Myocyte (in vitro differentiated cells): Measurements from ENCODE around the gene ABR. TPM values are rescaled to one million over a fixed set of nuclear protein-coding genes. Genes with fewer than 3 reads are reported as not detected.
"Not testable (repeated sequence)": the region's sequence is repeated elsewhere in the genome, so short reads cannot be mapped to it uniquely, and the experiment has no call there.

Experiments
- DNase-seq: peaks from one replicate; pipeline ENCODE4 v3.0.0-alpha.2; 2012; ENCODE audit warnings: low read depth
- total RNA-seq: library from RNA; depleted of rRNA; stranded (reverse); fragments of >200 nt; gene quantifications from 2 replicates; pipeline ENCODE4 v1.2.3, GENCODE V29; 2014

ABR gene
- total RNA-seq, 1 donor from 2014 or later, result 71.9 TPM

DNA sequence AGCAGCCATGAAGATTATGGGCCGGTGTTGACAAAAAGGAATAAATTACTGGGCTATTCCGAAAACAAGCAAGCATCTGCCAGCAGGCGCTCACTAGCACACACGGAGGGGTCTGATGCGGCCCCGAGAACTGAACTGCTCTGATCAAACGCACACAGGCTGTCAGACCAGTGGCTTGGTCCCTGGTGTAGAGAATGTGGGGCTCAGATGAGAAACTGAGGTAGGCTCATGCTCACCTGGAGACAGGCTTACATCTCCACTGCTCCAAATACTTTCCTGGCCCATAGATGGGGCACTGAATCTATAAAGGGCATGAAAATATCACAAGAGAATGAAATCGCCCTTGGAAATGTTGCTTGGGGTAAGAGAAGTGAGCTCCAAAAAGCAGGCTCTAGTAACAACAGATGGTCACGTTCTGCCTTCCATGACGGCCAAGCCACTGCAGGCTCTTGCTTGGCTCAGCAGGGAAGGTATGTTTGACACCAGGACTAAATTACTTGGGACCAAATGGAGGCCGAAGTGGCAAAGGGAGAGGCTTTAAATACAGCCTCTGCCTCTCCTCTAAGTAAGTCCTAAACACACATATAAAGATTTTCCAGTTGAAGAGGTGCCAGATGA is 5.4 kb downstream of the ABR start:
- DNase-seq, result no peak

DNA sequence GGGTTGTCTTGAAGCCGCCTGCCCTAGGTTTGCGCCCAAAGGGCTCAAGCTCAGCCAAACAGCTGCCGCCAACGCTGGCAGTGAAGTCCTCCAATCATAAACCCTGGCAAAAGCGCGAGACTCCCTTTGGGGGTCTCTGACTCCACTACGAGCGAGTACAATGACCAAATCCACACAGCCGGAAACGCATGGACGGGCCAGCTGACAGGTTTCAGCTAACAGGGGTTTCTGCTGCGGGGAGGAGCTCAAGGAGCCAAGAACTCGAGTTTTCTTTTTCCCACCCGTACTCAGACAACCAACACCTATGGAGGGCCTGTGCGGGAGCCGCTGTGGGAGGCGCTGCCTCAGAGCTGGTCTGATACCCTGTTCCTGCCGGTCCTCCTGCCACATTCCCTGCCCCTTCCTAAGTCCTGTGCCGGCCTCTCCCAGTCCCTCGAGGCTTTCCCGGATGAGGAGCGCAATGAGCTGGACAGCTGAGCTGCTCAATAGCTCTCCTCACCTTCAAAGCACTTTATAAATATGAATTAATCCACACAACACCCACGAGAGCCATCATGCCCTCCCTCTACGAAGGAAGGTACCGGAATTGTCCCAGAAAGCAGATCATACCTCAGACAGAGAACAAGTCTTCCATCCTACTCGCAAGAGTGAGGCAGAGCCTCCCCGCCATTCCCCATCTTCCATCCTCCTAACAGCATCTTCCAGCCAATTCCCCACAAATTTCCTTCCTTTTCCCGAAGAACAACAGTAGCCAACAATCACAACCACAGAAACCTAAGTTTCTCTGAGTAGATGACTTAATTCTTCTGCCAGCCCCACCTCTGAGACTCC is 6.1 kb downstream of the ABR start:
- no peak for DNase-seq

DNA sequence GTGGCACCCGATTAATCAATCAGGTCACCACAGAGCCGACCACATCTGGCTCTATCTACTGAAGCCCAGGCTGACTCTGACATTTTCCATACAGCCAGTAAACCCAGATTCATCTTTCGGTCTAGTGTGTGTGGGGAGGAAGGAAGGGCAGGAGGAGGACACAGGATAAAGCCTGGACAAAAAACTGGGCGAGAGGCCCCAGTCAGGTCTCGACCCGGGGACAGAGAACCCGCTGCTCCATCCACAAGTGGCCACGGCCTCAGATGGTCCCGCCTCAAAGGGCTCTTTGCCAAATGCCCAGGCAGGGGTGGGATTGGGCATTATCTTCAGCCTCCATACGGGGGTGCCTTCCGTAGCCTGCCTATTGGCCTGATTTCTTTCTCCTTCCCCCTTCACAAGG is 7.8 kb downstream of the ABR start:
- DNase-seq, result no peak

DNA sequence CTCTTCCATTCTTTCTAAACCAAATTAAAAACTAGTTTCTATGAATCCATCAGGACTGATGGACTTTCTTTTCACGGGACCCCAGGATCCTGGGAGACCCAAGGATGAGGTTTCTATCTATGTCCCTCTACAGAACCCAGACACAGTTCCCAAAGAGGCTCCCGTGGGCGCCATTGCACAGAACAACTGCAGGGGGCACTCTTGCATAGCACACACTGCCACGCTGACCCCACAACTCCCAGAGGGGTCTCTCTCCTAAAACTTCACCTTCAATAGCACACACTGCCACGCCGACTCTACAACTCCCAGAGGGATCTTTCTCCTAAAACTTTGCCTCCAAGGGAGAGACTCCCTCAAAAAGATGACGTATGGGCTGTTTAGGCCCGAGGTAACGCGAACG is 9.0 kb downstream of the ABR start:
- no peak for DNase-seq

DNA sequence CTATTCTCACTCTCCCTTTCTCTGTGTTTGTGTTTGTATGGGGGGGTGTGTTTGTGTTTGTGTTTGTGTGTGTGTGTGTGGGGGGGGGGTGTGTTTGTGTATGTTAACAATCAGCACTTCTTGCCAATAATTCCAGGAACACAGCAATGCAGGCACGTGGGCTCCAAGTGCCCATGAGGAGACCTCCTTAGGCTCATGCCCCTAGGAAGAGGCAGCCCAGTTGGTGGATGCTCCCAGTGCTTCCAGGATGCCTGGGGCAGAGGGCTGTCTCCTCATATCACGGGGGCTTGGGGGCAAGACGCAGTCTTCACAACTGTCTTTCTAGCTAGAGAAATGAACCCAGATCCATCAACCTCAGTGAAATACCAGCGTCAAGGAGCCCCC is 9.9 kb downstream of the ABR start:
- DNase-seq, result no peak

DNA sequence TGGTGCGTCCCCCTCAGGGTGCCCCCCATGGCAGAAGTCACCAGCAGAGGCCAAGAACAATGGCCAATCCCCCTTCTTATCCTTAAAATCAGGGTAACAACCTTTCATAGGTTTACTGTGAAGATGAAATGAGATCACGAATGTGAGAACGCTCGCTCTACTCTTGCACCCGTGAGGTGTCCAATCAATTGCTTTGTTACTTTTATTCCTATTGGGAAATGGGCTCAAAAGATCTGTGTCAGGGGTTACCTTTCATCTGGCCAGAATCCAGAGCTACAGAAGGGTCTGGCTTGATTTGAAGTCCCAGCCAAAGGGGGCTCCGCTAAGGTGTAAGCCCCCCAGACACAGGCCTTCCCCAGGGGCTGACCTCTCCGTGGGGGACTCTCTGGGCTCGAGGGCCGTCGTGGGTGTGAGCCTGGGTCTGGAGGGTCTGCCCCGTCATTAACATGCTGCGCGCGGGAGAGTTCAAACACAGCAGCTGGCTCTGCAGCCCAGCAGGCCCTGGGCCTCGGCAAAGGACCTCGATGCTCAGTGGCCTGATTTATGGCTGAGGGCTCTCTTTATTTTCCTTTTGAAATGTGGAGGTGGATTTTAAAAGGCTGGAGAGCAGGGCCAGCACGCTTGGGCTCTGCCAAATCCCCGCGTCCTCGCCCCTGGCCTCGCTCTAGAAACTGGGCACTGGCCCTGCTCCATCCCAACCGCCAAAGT is 10.4 kb downstream of the ABR start:
- DNase-seq, result no peak

DNA sequence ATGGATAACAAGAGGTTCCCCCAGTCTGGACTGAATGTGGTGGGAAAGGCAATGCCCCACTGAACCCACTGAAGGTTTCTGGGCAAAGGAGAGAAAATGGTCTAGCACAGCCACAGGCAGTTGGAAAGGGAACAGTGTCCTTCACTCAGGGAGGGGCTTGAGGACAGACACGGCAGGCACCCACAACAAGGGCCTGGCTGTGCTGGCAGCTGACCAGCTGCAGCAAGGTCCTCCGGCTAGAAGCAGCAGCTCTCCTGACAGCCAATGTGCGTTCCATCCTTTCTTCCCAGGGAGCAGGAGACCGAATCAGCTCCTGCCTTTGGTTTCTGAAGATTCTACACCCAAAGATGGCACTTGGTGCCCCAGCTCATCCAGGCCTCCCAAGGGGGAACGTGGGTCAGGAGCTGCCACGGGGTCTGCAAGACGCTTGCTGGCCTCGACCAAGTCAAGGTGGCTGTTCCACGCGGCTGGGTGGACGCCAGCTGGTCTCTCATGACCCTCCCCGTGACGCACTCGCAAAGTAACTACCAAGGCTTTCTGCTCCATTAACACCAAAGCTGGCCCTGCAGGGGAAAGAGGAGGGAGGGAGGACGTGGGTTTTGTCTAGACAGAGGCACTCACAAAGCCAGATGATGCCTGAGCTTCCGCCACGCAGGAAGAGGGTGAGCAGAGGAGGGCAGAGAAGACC is 11.1 kb downstream of the ABR start:
- DNase-seq, result no peak

- DNase-seq, result no peak
Observed at GRCh38 chr17:1166276-1166675, 13.5 kb downstream of the ABR start.

- DNase-seq, result no peak
Observed at GRCh38 chr17:1165836-1166235, 13.9 kb downstream of the ABR start.

- no peak for DNase-seq
Observed at GRCh38 chr17:1164935-1165556, 14.7 kb downstream of the ABR start.

- peak; percentile 82 for DNase-seq
Observed at GRCh38 chr17:1162116-1162855, 17.5 kb downstream of the ABR start.

GRCh38 chr17:1160591-1161390 is 19.0 kb downstream of the ABR start:
- no peak for DNase-seq

DNA sequence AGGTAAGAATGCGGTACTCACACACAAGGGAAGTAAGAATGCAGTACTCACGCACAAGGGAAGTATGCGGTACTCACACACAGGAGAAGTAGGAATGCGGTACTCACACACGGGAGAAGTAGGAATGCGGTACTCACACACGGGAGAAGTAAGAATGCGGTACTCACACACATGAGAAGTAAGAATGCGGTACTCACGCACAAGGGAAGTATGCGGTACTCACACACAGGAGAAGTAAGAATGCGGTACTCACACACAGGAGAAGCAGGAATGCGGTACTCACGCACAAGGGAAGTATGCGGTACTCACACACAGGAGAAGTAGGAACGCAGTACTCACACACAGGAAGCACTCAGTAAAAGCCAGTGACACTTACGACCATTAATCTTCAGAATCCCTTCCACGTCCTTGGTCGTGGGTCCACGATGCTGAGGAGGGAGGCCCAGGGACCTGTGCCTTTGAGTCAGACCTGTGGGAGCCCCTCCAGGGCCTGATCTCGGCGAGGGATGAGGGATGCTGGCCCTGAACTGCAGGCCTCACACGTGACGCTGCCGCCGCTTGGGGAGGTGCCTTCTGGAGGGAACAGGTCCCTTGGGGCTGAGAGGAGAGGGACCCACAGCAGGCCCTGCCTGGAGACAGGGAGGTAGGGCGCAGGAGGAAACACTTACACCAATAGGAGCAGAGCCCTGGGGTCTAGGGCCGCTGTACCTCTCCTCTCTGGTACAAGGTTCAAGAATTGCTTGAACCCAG is 20.2 kb downstream of the ABR start:
- no peak for DNase-seq

DNA sequence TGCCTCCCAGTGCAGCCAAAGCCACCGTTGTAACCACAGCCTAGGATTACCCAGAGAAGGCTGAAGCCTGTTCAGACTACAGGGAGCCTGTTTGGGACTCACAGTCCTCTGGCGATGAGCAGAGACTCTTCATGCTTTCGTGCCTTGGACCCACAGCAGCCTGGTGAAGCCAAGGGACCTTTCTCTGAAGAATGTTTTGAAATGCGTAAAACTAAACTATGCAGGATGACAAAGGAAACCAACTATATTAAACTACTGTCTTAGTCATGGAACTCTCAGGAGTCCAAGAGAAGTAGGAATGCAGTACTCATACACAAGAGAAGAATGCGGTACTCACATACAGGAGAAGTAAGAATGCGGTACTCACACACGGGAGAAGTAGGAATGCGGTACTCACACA is 20.9 kb downstream of the ABR start:
- no peak for DNase-seq

DNA sequence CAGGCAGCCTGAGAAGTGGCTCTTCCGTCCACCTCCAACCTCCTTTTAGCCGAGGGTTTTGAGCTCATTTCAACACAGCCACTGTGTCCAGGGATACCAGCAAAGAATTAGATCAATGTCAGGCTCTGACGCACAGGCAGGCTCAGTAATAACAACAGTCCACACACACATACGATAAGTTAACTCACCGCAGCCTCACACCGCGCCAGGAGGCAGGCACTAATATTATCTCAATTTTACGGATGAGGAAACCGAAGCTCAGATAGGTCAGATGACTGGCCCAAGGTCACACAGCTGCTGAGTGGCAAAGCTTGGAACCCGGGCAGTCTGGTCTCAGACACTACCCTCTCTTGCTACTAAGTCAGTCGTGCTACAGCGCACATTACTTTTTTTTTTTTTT is 22.9 kb downstream of the ABR start:
- no peak for DNase-seq

- DNase-seq, result no peak
Observed at GRCh38 chr17:1154704-1155103, 25.1 kb downstream of the ABR start.

GRCh38 chr17:1153795-1154546 is 25.8 kb downstream of the ABR start:
- peak; percentile 38 for DNase-seq

DNA sequence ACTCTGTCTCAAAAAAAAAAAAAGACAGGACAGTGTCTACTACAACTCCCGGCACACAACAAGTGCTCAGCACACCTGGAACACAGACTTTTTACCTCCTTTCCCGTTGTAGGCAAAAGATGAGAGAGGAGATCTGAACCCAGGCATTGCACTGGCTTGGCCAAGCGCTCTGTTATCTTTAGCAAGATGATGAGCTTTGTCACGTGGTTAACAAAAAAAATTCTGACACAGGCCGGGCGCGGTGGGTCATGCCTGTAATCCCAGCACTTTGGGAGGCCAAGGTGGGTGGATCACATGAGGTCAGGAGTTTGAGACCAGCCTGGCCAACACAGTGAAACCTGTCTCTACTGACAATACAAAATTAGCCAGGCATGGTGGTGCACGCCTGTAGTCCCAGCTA is 27.2 kb downstream of the ABR start:
- DNase-seq, result not testable (repeated sequence)
